GM19395 (cell line): ENCODE measurements around the gene ZFAND2A.
"Not testable (repeated sequence)": the region's sequence is repeated elsewhere in the genome, so short reads cannot be mapped to it uniquely, and the experiment has no call there.

ENCODE experiments used
- ATAC-seq: cut with Tn5 transposase; IDR thresholded peaks from one replicate; pipeline ENCODE4 v1.9.1; 2021; ENCODE audit warnings: mild to moderate bottlenecking, moderate library complexity; ENCODE audit not compliant: unreplicated experiment

The ZFAND2A gene

GRCh38 chr7:1151653-1152425, 8.2 kb downstream of the ZFAND2A start:
- no peak for ATAC-seq

DNA sequence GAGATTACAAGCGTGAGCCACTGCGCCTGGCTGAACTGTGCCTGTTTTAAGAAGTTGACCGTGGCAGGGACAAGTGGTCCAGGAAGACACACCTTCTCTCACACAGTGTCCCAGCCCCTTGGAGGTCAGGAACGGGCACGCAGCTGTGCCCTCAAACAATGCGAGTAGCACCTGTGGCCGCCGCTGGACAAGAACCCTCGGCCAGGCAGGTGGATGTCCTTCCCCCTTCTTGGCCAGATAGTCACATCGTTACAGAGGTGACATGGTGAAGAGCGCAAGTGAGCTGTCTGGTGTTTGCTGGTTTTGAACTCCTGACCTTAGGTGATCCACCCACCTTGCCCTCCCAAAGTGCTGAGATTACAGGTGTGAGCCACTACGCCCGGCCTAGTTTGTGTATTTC, 8.8 kb downstream of the ZFAND2A start:
- ATAC-seq: no peak

DNA sequence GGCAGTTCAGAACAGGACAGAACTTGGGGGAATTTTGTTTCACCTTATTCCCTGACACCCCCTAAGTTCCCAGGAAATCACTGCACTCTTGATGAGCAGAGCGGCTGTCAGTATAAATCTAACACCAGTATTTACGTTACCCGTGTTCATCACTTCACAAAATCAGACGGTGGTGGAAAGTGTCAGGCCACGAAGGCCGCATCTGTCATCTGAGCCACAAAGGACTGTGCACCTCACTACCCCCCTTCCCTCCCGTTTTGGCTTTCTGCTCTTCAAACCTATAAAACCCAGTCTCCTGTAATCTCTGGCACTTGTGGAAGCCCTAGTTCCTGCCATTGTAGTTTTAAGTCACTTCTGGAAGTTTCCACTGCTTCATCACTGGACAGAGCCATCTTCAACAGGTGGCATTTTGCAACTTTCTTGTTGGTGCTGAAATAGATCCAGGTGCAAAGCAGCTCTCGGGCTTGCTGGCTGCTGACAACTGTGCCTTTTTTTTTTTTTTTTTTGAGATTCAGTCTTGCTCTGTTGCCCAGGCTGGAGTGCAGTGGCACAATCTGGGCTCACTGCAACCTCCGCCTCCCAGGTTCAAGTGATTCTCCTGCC, 9.5 kb downstream of the ZFAND2A start:
- no peak for ATAC-seq

DNA sequence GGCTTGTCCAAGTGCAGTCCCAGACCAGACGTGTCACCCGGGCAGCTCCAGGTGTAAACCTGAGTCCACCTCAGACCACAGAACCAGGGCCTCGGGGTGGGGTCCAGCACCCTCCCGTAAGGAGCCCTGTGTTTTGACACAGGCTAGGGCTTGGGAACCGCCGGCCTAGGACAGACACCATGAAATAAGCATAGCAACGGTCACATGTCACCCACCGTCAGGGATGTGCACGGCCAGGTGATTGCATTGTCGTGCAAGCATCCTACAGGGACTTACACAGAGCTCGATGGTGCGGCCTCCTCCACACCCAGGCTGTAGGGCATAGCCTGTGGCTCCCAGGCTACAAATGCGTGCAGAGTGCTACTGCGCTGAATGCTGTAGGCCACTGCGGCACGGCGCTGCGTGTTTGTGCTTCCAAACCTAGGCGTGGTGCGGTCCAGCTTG, 10.6 kb downstream of the ZFAND2A start:
- ATAC-seq: no peak

- ATAC-seq: not testable (repeated sequence)
Observed at GRCh38 chr7:1147873-1148272, 12.1 kb downstream of the ZFAND2A start.

- ATAC-seq: no peak
Observed at GRCh38 chr7:1144269-1144771, 15.7 kb downstream of the ZFAND2A start.

GRCh38 chr7:1143031-1143430, 17.0 kb downstream of the ZFAND2A start:
- not testable (repeated sequence) for ATAC-seq

- no peak for ATAC-seq
Observed at GRCh38 chr7:1142051-1142635, 17.9 kb downstream of the ZFAND2A start.

DNA sequence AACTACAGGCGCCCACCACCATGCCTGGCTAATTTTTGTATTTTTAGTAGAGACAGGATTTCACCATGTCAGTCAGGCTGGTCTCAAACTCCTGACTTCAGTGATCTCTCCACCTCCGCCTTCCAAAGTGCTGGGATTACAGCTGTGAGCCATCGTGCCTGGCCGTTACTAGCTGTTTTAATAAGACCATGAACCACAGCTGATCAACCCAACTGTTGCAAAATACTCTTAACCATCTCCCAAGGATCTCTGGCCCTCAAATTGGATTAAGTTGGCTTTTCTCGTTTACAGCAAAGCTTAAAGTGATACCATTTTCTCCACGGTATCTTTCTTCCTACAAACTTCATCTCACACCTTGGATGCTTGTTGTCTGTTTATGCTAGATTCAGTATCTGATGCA, 18.3 kb downstream of the ZFAND2A start:
- no peak for ATAC-seq

DNA sequence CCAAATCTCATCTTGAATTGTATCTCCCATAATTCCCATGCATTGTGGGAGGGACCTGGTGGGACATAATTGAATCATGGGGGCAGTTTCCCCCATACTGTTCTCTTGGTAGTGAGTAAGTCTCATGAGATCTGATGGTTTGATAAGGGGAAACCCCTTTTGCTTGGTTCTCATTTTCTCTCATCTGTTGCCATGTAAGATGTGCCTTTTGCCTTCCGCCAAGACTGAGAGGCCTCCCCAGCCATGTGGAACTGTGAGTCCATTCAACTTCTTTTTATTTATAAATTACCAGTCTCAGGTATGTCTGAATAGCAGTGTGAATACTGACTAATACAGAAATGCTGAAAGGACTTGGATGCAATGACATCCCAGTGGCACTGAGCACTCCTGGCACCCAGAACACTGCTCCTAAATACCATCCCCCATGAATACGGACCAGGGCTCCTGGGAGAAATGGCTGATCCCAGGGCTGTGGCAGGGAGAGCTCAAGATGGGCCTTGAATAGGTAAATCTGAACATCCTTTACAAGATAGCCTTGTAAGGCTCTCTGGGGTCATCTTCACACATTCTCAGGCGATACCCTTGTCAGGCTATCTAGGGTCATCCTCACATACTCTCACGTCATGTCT, 19.4 kb downstream of the ZFAND2A start:
- ATAC-seq: no peak

DNA sequence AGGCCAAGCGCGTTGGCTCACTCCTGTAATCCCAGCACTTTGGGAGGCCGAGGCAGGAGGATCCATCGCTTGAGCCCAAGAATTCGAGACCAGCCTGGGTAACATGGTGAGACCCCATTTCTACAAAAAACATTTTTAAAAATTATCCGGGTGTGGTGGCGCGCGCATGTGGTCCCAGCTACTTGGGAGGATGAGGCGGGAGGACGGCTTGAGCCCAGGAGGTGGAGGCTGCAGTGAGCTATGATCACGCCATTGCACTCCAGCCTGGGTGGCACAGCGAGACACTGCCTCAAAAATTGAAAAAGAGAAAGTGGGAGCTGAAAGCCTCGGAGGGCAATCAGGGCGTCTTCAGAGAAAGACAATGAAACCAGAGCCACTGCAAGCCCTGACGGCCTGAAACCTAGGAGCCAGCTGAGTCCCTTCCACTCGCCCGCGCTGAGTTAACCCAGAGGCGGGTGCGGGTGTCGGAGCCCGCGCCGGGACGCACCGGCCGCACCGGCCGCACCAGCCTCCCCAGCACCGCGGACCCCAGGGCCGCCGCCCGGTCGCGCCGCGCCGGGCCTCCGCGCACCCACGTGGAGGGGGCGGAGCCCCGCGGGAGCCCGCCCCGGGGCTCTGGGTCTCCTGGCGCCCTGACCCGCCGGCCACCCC, 22.4 kb downstream of the ZFAND2A start:
- peak; percentile 54 for ATAC-seq

DNA sequence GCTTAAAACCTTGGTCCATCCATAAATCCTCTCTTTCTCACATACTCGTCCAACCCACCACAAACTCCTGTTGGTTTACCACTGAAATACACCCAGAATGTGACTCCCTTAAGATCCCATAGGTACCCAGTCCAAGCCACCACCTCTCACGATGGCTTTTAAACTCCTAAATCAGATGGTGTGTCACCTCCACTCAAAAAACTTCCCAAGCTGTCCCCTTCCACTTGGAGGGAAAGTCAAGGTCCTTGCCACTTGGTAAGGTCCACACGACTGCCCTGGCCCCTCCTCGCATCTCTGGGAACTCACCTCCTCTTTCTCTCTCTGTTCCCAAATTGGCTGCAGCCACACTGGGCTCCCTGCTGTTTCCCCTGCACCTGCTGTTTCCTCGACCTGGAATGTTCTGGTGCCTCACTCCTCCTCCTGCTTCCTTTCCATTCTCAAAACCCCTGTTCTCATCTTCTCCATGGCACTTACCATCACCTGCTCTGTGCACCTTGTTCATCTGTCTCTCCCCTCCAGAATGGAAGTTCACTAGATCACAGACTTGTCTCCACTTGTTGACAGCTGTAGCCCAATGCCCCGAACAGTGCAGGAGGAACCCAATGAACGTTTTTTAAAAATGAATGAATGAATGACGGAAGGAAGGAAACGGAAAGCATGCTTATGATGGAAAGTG, 23.0 kb downstream of the ZFAND2A start:
- no peak for ATAC-seq

GRCh38 chr7:1134951-1135350, 25.0 kb downstream of the ZFAND2A start:
- no peak for ATAC-seq

- ATAC-seq: no peak
Observed at GRCh38 chr7:1131471-1132265, 28.3 kb downstream of the ZFAND2A start.

DNA sequence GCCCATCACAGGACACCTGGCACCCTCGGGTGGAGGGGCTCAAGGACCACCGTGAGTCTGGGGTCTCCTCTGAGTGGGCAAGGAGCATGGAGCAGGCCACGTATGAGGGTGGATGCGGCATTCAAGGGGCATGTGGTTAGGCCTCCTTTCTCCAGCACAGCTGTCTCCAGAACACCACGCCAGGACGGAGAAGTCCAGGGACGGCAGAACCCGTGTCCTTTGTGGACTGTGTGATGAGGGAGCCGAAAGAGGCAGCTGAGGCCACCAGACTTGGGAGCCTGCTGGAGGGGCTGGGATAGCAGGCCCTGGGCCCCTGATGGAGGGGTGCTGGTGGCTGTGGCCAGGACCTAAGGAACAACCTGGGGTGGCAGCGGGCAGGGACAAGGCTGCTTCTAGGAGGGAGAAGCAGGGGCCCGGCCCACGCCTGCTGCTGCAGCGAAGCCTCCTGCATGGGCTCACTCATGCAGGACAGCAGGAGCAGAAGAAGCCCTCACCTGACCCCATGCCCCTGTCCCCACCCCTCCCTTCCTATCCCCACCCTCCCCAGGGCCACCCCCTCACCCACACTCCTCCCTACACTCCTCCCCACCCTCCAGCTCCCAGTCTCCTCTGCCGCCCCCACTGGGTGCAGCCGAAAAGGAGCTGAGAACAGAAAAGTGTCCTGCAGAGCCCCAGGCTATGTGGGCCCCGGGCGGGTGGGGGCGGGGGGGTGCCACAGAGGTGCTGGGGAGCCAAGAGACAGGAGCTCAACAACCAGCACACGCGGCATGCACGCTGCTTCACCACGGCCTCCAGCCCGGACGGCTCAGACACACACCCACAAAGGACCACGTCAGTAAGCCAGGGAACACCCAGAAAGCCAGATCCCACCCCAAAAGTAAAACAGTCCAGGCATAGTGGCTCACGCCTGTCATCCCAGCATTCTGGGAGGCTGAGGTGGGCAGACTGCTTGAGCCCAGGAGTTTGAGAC, 29.7 kb downstream of the ZFAND2A start:
- ATAC-seq: no peak

DNA sequence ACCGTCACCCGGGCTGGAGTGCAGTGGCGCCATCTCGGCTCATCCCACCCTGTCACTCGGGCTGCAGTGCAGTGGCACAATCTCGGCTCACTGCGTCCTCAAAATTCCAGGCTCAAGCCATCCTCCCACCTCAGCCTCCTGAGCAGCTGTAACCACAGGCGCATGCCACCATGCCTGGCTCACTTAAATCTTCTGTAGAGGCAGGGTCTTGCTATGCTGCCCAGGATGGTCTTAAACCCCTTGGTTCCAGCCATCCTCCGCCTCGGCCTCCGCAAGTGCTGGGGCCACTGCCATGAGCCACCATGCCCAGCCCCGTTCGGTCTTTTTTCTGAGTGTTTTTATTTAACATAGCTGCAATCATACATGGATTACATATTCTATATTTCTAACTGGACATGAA, 30.6 kb downstream of the ZFAND2A start:
- ATAC-seq: no peak

GRCh38 chr7:1127001-1127400, 33.0 kb downstream of the ZFAND2A start:
- no peak for ATAC-seq

DNA sequence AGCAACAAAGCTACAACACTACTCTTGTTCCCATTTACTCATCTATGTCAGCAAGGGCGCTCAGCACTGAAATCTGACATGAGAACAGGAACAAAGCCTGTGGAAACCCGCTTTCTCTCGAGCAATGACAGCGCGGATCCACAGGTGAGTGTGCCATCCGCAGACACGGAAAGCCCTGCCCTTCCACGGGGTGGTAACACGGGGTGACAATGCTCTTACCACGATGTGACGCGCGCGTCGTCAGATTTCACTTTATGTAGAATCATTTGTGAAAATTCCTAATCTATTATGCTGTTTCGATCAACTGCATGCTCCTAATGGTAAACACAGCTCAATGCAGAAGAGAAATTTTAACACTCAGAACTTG, 34.4 kb downstream of the ZFAND2A start:
- ATAC-seq: no peak
